GM19395 (cell line): ENCODE results near the gene ALK.

Experiments
- ATAC-seq: cut with Tn5 transposase; IDR thresholded peaks from one replicate; pipeline ENCODE4 v1.9.1; 2021; ENCODE audit warnings: mild to moderate bottlenecking, moderate library complexity; ENCODE audit not compliant: unreplicated experiment

The ALK gene

GRCh38 chr2:29583548-29584156 lies 337.7 kb downstream of the ALK start:
- ATAC-seq: no peak

- ATAC-seq: no peak
These were observed 338.3 kb downstream of the ALK start for GRCh38 chr2:29583104-29583503.

GRCh38 chr2:29582062-29582461 lies 339.3 kb downstream of the ALK start:
- ATAC-seq: no peak

GRCh38 chr2:29580223-29580622 lies 341.2 kb downstream of the ALK start:
- ATAC-seq: no peak

GRCh38 chr2:29579495-29580169 lies 341.8 kb downstream of the ALK start:
- no peak for ATAC-seq

GRCh38 chr2:29578084-29578598 lies 343.2 kb downstream of the ALK start:
- no peak for ATAC-seq

GRCh38 chr2:29576231-29576630 lies 345.2 kb downstream of the ALK start:
- ATAC-seq: no peak

GRCh38 chr2:29575370-29575890 lies 346.0 kb downstream of the ALK start:
- ATAC-seq: no peak

- ATAC-seq: no peak
These were observed 347.8 kb downstream of the ALK start for GRCh38 chr2:29573612-29574011.

GRCh38 chr2:29573147-29573546 lies 348.2 kb downstream of the ALK start:
- no peak for ATAC-seq

- ATAC-seq: no peak
These were observed 350.8 kb downstream of the ALK start for GRCh38 chr2:29570539-29570938.

GRCh38 chr2:29567906-29568520 lies 353.4 kb downstream of the ALK start:
- ATAC-seq: no peak

- no peak for ATAC-seq
These were observed 357.7 kb downstream of the ALK start for GRCh38 chr2:29563697-29564096.

- ATAC-seq: no peak
These were observed 358.5 kb downstream of the ALK start for GRCh38 chr2:29562896-29563295.

- no peak for ATAC-seq
These were observed 359.1 kb downstream of the ALK start for GRCh38 chr2:29562319-29562718.

- ATAC-seq: no peak
These were observed 359.8 kb downstream of the ALK start for GRCh38 chr2:29561628-29562027.

GRCh38 chr2:29561181-29561580 lies 360.2 kb downstream of the ALK start:
- no peak for ATAC-seq

- no peak for ATAC-seq
These were observed 360.8 kb downstream of the ALK start for GRCh38 chr2:29560566-29560965.

- no peak for ATAC-seq
These were observed 361.4 kb downstream of the ALK start for GRCh38 chr2:29560030-29560429.

- no peak for ATAC-seq
These were observed 361.8 kb downstream of the ALK start for GRCh38 chr2:29559578-29559977.

- ATAC-seq: no peak
These were observed 363.3 kb downstream of the ALK start for GRCh38 chr2:29558097-29558496.

GRCh38 chr2:29557268-29557667 lies 364.1 kb downstream of the ALK start:
- ATAC-seq: no peak
